ENCODE results near the gene NPL. TPM values are rescaled to one million over a fixed set of nuclear protein-coding genes. Genes with fewer than 3 reads are reported as not detected.

The NPL gene
- total RNA-seq, 1 donor from 2014 or later: 2.3 TPM

GRCh38 chr1:182761396-182762395 is 27.9 kb upstream of the NPL start:
- peaks cover 2% of the 10 kb centered on the region for H3K9me3 Mint-ChIP-seq (ENCODE audit: unreplicated experiment)
- H3K27me3 Mint-ChIP-seq (ENCODE audit: unreplicated experiment): peaks cover 2% of the 10 kb centered on the region
- H3K4me3 Mint-ChIP-seq (ENCODE audit: unreplicated experiment): no peak overlapping the region
- no peak for DNase-seq
- H3K27ac Mint-ChIP-seq (ENCODE audit: unreplicated experiment): peak overlapping the region; percentile 60
- peaks cover 5% of the 10 kb centered on the region for H3K36me3 Mint-ChIP-seq (ENCODE audit: unreplicated experiment)
- TF ChIP-seq, protein P1, sequence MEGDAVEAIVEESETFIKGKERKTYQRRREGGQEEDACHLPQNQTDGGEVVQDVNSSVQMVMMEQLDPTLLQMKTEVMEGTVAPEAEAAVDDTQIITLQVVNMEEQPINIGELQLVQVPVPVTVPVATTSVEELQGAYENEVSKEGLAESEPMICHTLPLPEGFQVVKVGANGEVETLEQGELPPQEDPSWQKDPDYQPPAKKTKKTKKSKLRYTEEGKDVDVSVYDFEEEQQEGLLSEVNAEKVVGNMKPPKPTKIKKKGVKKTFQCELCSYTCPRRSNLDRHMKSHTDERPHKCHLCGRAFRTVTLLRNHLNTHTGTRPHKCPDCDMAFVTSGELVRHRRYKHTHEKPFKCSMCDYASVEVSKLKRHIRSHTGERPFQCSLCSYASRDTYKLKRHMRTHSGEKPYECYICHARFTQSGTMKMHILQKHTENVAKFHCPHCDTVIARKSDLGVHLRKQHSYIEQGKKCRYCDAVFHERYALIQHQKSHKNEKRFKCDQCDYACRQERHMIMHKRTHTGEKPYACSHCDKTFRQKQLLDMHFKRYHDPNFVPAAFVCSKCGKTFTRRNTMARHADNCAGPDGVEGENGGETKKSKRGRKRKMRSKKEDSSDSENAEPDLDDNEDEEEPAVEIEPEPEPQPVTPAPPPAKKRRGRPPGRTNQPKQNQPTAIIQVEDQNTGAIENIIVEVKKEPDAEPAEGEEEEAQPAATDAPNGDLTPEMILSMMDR (IDR thresholded peaks at IDR 0.05; ENCODE audit: partially characterized antibody, unreplicated experiment): no peak
- peaks cover 24% of the 10 kb centered on the region for H3K4me1 Mint-ChIP-seq (ENCODE audit: low read depth, unreplicated experiment)

DNA sequence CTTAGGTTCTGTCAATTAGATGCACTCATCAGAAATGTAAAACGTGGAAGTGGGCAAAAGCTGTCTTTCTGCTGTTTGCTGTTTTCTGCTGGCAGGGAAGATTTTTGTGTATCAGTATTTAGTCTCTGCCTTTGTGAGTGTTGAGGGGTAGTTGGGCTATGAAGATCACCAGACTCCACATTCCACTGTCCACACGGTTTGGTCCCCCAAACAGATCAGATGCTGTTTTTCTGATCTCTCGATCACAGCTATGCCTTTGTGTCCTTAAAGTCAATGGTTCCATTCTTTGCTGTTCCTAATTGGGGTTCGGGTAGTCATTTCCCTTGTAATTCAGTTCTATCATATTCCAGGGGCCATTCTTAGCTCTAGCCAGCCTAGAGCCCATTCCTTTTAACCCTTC is 27.0 kb upstream of the NPL start:
- Mint-ChIP-seq H3K9me3 (ENCODE audit: unreplicated experiment) (peaks cover 2% of the 10 kb centered on the region), H3K4me1 (ENCODE audit: low read depth, unreplicated experiment) (peaks cover 24% of the 10 kb centered on the region), H3K4me3 (ENCODE audit: unreplicated experiment) (no peak overlapping the region), H3K27ac (ENCODE audit: unreplicated experiment) (no peak overlapping the region), H3K36me3 (ENCODE audit: unreplicated experiment) (peaks cover 5% of the 10 kb centered on the region), H3K27me3 (ENCODE audit: unreplicated experiment) (peaks cover 2% of the 10 kb centered on the region)
- DNase-seq: no peak
- TF ChIP-seq, protein P1 (IDR thresholded peaks at IDR 0.05; ENCODE audit: partially characterized antibody, unreplicated experiment): no peak

GRCh38 chr1:182764029-182764727 is 25.4 kb upstream of the NPL start:
- peaks cover 2% of the 10 kb centered on the region for H3K9me3 Mint-ChIP-seq (ENCODE audit: unreplicated experiment)
- peaks cover 2% of the 10 kb centered on the region for H3K27me3 Mint-ChIP-seq (ENCODE audit: unreplicated experiment)

DNA sequence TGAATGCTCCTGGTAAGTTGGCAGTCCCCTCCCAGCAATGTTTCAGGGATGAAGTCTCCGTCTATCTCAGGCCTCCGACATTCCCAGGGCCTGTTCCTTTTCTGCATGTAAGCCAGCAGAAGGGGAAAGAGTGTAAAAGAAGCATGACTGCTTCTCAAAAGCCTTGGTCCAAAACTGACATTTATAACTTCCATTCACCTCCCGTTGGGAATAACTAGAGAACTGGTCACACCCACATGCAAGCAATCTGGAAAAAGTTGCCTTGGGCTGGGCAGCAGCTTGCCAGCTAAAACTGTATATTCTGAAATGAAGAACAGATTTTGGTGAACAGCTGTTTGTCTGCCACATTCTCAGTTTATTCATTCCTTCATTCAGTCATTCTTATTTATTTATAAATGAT is 24.2 kb upstream of the NPL start:
- H3K27ac Mint-ChIP-seq (ENCODE audit: unreplicated experiment): no peak overlapping the region
- H3K36me3 Mint-ChIP-seq (ENCODE audit: unreplicated experiment): peaks cover 5% of the 10 kb centered on the region
- H3K4me3 Mint-ChIP-seq (ENCODE audit: unreplicated experiment): no peak overlapping the region
- DNase-seq: no peak
- H3K27me3 Mint-ChIP-seq (ENCODE audit: unreplicated experiment): peaks cover 2% of the 10 kb centered on the region
- H3K9me3 Mint-ChIP-seq (ENCODE audit: unreplicated experiment): peaks cover 2% of the 10 kb centered on the region
- H3K4me1 Mint-ChIP-seq (ENCODE audit: low read depth, unreplicated experiment): peaks cover 22% of the 10 kb centered on the region
- TF ChIP-seq, protein P1 (IDR thresholded peaks at IDR 0.05; ENCODE audit: partially characterized antibody, unreplicated experiment): no peak

More at GRCh38 chr1:182764029-182764727, 25.4 kb upstream of the NPL start:
- H3K4me1 Mint-ChIP-seq (ENCODE audit: low read depth, unreplicated experiment): peaks cover 24% of the 10 kb centered on the region
- H3K36me3 Mint-ChIP-seq (ENCODE audit: unreplicated experiment): peaks cover 5% of the 10 kb centered on the region
- no peak for DNase-seq
- no peak overlapping the region for H3K27ac Mint-ChIP-seq (ENCODE audit: unreplicated experiment)
- H3K4me3 Mint-ChIP-seq (ENCODE audit: unreplicated experiment): no peak overlapping the region
- TF ChIP-seq, protein P1 (IDR thresholded peaks at IDR 0.05; ENCODE audit: partially characterized antibody, unreplicated experiment): no peak

Data from glutamatergic neuron (in vitro differentiated cells).